Activated CD8-positive, alpha-beta memory T cell treated with anti-CD3 and anti-CD28 coated beads, Interleukin-2, amount 50 U/mL, for 48 hours (primary cell): Measurements from ENCODE around the gene CENPA.

ENCODE experiments used
- DNase-seq: peaks from one replicate; pipeline ENCODE4 v3.0.0-alpha.2; 2020

Gene CENPA

DNA sequence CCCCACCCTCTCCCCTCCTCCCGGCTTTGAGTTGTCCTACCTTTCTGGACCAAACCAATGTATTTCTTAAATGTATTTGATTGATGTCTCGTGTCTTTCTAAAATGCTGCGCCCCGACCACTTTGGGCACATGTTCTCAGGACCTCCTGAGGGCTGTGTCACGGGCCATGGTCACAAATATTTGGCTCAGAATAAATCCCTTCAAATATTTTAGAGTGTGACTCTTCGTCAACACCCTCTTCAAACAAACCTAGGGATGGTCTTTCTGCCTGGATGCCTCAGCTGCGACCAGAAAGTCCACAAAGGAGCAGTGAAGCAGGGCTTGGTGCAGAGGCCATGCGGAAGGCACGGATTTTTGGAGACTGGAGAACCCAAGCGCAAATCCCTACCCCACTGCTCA lies 22.8 kb upstream of the CENPA start:
- DNase-seq, result no peak

DNA sequence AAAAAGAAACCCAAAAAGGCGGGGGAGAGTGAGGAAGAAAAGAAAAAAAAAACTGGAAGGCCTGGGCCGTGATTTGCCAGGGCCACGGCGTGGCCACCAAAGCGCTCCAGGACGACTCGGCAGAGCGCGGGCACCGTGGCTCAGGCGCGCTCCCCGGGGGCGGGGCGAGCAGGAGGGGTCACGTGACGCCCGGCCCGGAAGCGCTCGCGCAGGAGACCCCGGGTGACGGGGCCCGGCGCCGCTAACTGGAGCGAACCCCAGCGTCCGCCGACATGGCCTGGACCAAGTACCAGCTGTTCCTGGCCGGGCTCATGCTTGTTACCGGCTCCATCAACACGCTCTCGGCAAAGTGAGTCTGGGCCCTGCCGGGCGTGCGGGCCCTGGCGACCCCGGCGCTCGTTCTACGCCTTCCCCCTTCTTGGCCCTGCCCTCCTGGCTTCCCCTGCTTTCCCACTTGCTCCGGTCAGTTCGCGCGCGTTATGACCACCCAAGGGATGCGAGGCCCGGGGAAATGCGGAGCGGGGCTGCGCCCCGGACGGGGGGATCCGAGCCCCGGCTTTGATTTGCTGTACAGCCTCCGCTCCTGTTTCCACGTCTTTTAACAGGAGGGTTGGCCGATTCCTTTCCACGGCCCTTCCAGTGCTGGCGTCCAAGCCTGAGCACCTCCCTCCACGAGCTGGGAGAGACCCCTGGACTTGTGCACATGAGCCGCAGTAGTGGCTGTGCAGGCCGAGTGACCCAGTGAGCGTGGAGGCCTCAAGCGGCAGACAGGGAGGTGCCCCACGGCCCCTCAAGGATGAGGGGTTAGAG lies 21.6 kb upstream of the CENPA start, which contains the start of gene SLC35F6:
Gene SLC35F6, plus strand, starts transcription at position 207 of the 810 bp plus-strand sequence. Its CDS starts 66 bp downstream, at position 273.
- DNase-seq, result peak; percentile 91

DNA sequence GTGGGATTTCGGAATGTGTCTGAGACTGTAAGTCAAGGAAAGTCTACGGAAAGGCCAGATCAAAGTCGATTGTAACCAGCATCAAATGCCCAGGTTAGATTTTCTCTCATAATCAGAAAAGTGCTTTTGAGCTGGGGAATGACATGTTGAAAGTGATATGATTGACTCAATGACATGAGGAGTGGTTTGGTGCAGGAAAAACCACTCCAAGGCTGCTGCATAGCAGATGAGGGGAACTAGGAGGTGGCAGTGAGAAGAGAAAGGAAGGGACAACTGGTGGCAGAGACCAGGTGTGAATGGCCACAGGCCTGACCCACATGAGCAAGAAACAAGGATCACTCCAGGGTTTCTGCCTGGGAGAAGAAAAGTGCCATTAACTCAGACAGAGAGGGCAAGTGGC lies 20.9 kb upstream of the CENPA start:
- DNase-seq, result no peak

DNA sequence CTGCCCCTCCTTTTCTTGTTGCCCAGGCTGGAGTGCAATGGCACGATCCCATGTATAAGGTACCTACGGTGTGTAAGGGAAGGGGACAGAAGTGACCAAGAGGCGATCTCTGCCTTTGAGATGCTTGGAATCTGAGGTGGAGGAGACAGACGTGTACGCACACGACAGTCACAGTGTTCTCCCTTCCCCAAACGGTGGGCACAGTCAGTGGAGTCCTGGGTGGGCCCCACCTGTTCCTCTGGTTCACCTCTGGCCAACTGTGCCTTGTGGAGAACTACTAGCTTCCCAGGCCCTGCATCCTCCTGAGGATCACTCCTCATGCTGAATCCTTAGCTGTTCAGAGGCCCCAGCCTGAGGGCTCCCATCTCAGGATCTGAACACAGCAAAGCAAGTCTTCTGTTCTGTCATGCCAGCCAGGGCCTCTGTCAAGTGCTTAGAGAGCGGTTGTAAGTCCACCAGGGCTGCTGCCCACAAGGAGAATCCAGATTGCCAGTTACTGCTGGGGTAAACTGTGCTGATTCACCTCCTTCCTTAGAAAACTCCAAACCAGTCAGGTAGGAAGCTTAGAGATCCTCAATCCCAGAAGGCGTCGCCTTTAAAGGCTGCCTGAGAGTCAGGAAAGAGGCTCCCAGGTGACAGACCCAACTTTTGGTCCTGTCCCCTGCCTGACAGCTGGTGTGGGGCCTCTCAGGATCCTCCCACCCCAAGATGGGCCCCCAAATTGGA lies 20.2 kb upstream of the CENPA start:
- DNase-seq, result no peak

DNA sequence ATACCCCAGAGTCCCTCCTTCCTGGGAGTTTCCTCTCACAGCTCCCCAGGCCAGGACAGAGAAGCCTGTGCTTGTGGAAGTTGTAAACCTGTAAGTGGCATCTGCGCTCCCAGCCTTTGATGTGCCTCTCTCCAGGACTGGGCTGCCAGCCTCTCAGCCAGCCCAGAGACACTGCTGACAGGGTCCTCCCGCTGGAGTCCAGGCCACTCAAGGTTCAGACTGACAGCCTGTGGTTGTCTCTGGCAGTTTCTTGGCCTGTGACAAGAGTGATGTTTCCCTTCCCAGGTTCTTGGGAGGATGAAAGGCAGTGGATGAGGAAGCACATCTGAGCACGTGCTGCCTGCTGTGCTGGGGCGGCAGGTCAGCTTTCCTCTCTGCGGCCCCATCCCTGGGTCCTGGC lies 18.7 kb upstream of the CENPA start:
- DNase-seq, result no peak

DNA sequence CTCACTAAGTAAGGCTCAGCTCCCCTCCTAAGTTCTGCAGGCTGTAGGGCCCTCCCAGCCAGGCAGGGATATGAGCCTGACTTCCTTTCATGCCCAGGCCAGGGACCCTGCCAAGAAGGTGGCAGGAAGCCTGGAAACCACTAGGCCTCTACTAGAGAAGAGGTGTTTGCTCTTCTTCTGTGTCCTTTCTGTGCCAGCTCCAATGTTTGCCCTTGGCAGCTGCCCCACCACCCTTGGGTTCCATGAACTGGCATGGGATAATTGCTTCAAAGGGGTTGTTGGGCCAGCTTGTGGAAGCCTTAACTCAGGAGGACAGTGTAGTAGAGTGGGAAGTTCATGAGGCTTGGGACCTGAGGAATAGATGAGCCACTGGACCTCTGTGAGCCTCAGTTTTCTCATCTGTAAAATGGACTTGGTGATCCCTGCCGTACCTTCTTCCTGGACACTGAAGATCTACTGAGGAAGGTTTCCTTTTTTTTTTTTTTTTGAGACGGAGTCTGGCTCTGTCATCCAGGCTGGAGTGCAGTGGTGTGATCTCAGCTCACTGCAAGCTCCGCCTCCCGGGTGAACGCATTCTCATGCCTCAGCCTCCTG lies 17.9 kb upstream of the CENPA start:
- no peak for DNase-seq

DNA sequence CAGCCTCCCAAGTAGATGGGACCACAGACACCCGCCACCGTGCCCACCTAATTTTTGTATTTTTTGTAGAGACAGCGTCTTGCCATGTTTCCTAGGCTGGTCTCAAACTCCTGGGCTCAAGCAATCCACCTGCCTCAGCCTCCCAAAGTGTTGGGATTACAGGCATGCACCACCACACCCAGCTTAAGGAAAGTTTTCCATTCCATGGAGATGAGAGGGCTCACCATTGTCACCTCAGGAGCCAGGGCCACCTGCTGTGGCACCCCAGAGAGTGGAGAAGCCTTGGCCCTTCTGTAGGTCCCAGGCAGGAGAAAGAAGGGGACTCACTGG lies 17.1 kb upstream of the CENPA start:
- no peak for DNase-seq

DNA sequence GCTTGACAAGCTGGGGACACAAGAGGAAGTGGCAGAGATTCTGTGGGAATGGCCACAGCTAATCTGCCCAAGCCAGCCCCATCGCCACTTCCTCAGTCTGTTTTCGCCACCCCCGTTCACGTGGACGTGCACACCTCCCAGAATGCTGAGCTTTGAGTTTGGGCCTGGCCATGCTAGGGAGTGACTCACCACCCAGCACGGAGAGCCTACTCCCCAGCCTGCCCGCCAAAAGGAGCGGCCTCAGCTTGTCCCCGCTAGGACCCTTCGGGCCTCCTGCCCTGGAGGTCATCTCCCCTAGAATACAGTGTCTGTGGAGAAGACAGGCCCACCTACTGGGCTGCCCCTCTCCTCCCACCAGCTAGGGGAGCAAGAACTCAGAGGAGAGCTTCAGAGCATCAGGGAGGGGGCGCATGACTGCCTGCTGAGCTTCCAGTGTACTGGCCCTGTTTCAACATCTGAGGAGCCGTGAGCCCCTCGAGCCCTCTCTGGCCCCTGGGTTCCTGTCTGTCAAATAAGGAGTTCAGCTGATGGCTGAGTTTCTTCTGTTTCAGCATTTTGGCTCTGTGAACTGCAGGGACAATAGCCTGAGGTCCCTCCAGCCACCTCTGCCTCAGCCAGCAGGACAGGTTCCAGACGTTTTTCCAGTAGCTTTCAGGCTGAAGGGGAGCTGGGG lies 16.6 kb upstream of the CENPA start:
- DNase-seq, result no peak

DNA sequence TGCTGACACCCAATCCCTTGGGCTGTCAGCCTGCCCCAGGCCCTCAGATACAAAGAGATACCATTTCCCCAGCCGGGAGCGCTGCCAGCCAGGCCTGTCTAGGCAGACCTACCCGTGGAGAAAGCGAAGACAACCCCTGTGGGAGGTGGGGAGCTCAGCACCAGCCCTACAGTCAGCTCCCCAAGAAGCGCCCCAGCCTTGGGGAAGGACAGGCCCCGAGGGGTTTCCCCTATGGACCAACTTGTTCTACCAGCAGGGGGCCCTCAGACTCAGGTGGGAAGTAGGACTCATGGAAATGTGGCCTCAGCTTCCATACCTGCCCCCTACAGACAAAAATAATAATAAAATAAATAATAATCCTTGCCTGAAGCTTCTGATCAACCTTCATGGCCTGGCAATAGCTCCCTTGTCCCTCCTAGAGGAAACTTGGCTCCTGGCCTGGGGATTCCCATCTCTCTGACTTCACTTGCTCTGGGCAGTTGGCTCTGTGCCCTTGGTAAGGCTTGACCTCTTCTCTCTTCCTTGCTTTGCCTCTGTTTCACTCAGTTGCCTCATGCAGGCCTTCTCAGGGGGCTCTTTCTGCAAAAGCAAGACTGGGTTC lies 14.8 kb upstream of the CENPA start:
- no peak for DNase-seq

DNA sequence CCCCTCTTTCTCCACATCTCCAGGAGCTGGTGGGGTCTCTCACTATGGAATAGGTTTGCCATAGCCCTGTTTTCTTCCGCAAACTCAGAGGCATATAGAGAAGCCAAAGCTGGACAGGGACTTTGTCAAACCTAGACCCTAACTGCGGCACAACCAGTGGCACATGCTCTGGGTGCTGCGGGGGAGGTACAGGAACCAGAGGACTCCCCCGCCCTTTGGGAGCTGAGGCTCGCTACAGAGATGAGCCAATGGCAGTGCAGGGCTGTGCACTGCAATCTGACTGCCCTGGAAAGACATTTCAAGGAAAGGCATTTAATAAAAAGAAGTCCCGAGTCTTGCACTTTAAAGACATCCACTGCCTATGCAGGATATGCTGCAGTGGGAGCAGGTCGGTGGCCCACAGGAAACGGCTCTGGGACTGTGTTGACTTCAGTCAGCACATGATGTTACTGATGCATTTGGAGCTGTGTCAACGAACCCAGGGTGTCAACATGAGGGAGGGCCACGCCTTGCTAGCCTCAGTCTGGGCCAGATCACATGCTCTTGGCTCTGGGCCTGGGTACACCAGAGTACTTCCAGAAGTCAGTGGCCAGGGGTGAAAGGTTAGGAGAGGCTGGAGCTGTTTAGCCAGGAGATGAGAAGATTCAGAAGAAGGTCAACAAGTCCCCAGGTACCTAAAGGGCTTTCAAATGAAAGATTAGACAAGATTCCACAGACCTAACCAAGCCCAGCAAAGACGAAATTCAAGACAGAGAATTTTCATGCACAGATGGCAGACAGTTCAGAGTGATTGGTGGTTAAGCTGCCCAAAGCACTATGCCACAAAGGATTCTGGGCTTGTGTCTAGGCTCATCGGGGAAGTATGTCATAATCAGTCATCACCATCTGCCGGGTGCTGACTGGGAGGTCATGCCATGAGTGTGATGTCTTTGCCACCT lies 13.5 kb upstream of the CENPA start:
- DNase-seq, result no peak

DNA sequence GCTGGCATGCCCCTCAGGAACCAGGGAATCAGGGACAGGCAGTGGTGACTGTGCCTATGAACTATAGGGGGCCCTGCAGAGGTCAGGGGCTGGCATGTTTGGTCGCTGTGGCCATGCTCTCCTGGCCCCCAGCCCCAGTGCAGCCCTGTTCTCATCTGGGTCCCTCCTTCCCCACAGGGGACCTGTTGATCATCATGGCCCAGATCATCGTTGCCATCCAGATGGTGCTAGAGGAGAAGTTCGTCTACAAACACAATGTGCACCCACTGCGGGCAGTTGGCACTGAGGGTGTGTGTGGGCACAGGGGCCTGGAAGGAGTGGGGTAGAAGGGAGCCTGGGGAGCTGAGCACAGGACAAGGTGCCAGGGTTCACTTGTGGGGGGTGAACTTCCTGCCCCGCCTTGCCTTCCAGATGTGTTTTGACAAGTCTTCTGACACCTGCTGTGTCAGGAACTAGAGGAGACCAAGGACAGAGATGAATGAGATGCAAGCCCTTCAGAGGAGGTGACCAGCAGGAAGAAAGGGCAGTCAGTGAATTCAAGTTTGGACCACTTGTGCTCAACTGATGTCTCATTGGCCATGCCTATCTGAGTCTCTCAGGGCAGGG lies 9.6 kb upstream of the CENPA start:
- DNase-seq, result no peak

DNA sequence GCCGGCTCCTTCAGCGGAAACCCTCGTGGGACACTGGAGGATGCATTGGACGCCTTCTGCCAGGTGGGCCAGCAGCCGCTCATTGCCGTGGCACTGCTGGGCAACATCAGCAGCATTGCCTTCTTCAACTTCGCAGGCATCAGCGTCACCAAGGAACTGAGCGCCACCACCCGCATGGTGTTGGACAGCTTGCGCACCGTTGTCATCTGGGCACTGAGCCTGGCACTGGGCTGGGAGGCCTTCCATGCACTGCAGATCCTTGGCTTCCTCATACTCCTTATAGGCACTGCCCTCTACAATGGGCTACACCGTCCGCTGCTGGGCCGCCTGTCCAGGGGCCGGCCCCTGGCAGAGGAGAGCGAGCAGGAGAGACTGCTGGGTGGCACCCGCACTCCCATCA lies 7.8 kb upstream of the CENPA start:
- DNase-seq, result no peak

DNA sequence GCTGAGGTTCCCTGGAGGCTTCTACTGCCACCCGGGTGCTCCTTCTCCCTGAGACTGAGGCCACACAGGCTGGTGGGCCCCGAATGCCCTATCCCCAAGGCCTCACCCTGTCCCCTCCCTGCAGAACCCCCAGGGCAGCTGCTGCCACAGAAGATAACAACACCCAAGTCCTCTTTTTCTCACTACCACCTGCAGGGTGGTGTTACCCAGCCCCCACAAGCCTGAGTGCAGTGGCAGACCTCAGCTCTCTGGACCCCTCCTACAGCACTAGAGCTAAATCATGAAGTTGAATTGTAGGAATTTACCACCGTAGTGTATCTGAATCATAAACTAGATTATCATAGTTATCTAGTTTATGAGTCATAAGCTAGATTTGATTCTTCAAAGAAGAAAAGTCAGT lies 7.3 kb upstream of the CENPA start:
- no peak for DNase-seq

DNA sequence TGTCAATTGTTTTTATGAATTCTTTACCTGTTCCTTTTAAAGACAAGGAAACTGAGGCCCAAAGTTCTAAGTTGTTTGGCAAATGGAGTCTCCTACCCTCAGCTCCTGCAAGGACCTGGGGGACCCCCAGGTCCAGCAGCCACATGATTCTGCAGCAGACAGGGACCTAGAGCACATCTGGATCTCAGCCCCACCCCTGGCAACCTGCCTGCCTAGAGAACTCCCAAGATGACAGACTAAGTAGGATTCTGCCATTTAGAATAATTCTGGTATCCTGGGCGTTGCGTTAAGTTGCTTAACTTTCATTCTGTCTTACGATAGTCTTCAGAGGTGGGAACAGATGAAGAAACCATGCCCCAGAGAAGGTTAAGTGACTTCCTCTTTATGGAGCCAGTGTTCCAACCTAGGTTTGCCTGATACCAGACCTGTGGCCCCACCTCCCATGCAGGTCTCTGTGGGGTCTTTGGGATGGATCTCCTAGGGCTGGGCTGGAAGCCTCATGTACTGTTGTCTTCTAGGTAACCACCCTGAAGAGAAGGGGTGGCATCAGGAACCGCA lies 5.6 kb upstream of the CENPA start:
- DNase-seq, result no peak

DNA sequence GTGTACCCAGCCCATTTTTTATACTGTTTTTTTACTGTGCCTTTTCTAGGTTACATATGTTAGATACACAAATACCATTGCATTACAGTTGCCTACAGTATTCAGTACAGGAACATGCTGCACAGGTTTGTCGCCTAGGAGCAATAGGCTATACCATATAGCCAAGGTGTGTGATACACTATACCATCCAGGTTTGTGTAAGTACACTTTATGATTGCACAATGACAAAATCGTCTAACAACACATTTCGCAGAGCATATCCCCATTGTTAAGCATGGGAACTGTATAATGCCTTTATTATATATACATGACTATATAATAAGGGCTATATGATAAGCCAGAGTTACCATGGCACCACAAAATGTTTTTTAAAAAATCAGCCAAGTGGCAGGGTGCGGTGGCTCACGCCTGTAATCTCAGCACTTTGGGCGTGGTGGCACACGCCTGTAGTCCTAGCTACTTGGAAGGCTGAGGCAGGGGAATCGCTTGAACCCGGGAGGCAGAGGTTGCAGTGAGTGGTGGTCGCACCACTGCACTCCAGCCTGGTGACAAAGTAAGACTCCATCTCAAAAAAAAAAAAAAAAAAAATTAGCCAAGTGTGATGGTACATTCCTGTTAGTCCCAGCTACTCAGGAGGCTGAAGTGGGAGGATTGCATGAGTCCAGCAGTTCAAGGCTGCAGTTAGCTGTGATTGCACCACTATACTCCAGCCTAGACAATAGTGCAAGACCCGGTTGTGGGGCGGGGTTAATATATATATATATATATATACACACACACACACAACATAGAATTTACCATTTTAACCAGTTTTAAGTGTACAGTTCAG lies 2.8 kb upstream of the CENPA start:
- no peak for DNase-seq

DNA sequence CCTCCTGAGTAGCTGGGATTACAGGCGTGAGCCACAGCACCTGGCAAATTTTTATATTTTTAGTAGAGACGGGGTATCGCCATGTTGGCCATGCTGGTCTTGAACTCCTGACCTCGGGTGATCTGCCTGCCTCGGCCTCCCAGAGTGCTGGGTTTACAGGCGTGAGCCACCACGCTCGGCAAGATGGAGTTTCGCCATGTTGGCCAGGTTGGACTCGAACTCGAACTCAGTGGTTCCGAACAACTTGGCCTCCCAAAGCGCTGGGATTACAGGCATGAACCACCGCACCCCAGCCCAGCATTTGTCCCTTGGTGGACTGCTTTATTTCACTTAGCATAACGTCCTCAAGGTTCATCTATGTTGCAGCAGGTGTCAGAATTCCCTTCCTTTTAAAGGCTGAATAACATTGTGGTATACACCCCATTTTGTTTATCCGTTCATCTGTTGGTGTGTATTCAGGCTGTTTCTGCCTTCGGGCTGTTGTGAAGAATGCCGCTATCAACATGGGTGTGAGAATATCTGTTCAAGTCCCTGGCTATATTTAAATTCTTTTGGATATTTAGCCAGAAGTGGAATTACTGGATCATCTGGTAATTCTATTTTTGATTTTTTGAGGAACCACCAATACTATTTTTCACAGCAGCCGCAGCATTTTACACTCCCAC lies 1.2 kb upstream of the CENPA start:
- DNase-seq, result no peak

DNA sequence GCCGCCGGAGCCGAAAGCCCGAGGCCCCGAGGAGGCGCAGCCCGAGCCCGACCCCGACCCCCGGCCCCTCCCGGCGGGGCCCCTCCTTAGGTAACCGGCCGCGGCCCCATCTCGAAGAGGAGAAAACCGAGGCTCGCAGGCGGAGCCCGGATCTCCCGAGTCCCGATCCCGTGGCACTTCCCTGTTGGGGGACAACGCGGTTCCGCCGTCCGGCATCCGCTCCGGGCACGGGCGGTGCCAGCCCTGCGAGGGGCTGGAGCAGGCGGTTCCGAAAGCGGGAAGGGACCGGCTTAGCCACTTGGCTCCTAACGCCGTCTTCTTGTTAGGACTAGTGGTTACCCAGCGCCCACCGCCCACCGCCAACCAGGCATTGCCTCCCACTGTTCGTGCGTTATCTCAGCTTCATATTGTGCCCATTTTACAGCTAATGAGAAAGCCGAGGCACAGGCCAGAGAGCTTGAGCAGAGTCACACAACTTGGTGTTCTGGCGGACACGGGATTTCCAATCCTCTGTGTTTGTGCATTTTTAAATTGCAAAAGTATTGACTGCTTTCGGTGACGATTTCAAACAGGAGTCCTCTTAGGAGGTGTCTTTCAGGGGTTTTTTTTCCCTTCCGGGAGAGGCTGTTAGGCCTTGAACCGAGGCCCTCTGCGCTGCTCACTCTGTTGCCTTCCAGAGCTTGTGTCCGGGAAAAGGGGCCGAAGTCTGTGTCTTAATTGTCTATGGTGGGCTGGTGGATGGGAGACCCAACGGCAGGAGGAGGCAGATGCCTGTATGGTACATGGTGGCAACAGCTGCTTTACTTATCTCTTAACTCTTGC lies 562 bp downstream of the CENPA start:
- DNase-seq, result peak; percentile 73

DNA sequence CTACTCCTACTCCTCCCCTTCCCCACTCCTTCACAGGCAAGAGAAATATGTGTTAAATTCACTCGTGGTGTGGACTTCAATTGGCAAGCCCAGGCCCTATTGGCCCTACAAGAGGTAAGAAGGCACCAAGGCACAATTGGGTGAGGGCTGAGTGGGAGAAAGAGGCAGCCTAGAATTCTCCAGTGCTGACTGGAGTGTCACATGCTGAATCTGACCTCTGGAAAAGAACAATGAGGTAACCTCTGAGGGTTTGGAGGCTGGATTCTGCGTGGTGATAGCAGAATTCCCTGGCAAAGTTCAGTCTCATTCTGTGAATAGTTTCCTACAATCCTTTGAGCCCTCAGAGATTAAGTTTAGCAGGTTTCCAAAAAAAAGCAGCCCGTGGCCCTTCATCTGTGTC lies 6.9 kb downstream of the CENPA start:
- DNase-seq, result no peak

DNA sequence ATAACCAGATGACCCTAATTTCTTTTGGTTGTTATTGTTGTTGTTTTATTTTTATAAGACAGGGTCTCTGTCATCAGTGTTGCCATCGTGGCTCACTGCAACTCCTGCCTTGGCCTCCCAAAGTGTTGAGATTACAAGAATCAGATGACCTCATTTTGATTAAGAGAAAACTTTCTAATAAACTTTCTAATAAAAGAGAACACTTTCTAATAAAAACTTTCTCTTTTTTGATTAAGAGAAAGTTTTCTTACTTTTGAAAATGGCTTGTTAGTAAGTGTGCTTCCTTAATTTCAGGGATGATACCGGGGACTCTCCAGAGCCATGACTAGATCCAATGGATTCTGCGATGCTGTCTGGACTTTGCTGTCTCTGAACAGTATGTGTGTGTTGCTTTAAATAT lies 7.7 kb downstream of the CENPA start:
- DNase-seq, result no peak
